ENCODE results near the gene KCTD1.

GRCh38 chr18:26454192-26454591 lies 94.2 kb downstream of the KCTD1 start:
- TF ChIP-seq CTCF (IDR thresholded peaks at IDR 0.05) (no peak), POLR2A (IDR thresholded peaks at IDR 0.05) (no peak)
